Glutamatergic neuron (in vitro differentiated cells): ENCODE measurements around the gene PAK5. TPM values are rescaled to one million over a fixed set of nuclear protein-coding genes. Genes with fewer than 3 reads are reported as not detected.

Experiments
- DNase-seq: peaks from one replicate; pipeline ENCODE4 v3.0.0; 2022
- H3K27ac Mint-ChIP-seq: one replicate; pipeline ENCODE4 v1.8.0; 2020; ENCODE audit warnings: mild to moderate bottlenecking, mixed read lengths, inconsistent platforms; ENCODE audit not compliant: unreplicated experiment
- H3K27me3 Mint-ChIP-seq: one replicate; pipeline ENCODE4 v1.8.0; 2020; ENCODE audit warnings: mild to moderate bottlenecking, moderate library complexity, mixed read lengths, inconsistent platforms; ENCODE audit not compliant: unreplicated experiment
- H3K36me3 Mint-ChIP-seq: one replicate; pipeline ENCODE4 v1.8.0; 2020; ENCODE audit warnings: mild to moderate bottlenecking, mixed read lengths, inconsistent platforms; ENCODE audit not compliant: unreplicated experiment
- H3K4me1 Mint-ChIP-seq: one replicate; pipeline ENCODE4 v1.8.0; 2020; ENCODE audit warnings: mild to moderate bottlenecking, low read depth, mixed read lengths, inconsistent platforms; ENCODE audit not compliant: unreplicated experiment
- H3K4me3 Mint-ChIP-seq: one replicate; pipeline ENCODE4 v1.8.0; 2020; ENCODE audit warnings: mild to moderate bottlenecking, mixed read lengths, inconsistent platforms; ENCODE audit not compliant: unreplicated experiment
- H3K9me3 Mint-ChIP-seq: one replicate; pipeline ENCODE4 v1.8.0; 2020; ENCODE audit warnings: mild to moderate bottlenecking, moderate library complexity, mixed read lengths, inconsistent platforms; ENCODE audit not compliant: unreplicated experiment
- total RNA-seq: library from RNA; stranded (reverse); fragmentation: NEBNext Ultra II Directional; extraction: Animal tissue kit (Norgen Biotek cat#: 25700); gene quantifications from one replicate; pipeline ENCODE4 v1.2.1, GENCODE V29; 2021; ENCODE audit not compliant: unreplicated experiment
- TF ChIP-seq, protein P1 (sequence below): fragments of 200-600 bp; sonication (generic); IDR thresholded peaks from one replicate; pipeline ENCODE4 v1.5.0; 2021; ENCODE audit not compliant: partially characterized antibody, unreplicated experiment

The PAK5 gene
- total RNA-seq, 1 donor from 2014 or later, result 6.8 TPM

DNA sequence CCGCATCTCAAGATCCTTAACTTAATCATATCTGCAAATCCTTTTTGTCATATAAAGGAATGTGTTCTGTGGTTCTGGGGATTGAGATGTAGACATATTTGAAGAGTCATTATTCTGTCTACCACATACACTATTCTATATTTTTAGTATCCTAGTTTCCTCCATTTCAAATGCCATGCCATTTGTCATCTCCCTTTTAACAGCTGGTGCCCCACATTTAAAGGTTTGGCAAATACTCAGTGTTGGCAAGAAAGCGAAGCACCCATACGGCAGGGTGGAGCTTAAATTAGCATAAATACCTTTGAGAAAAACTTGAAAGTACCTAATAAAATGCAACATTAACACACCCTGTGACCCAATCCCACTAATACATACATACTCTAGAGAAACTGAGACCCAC, 31.7 kb downstream of the PAK5 start:
- peaks cover 1% of the 10 kb centered on the region for H3K9me3 Mint-ChIP-seq
- no peaks in the 10 kb centered on the region for H3K36me3 Mint-ChIP-seq
- H3K27me3 Mint-ChIP-seq, result no peaks in the 10 kb centered on the region
- DNase-seq, result no peak
- TF ChIP-seq, protein P1, sequence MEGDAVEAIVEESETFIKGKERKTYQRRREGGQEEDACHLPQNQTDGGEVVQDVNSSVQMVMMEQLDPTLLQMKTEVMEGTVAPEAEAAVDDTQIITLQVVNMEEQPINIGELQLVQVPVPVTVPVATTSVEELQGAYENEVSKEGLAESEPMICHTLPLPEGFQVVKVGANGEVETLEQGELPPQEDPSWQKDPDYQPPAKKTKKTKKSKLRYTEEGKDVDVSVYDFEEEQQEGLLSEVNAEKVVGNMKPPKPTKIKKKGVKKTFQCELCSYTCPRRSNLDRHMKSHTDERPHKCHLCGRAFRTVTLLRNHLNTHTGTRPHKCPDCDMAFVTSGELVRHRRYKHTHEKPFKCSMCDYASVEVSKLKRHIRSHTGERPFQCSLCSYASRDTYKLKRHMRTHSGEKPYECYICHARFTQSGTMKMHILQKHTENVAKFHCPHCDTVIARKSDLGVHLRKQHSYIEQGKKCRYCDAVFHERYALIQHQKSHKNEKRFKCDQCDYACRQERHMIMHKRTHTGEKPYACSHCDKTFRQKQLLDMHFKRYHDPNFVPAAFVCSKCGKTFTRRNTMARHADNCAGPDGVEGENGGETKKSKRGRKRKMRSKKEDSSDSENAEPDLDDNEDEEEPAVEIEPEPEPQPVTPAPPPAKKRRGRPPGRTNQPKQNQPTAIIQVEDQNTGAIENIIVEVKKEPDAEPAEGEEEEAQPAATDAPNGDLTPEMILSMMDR, result no peak
- no peak overlapping the region for H3K27ac Mint-ChIP-seq
- peaks cover 9% of the 10 kb centered on the region for H3K4me1 Mint-ChIP-seq
- no peak overlapping the region for H3K4me3 Mint-ChIP-seq

DNA sequence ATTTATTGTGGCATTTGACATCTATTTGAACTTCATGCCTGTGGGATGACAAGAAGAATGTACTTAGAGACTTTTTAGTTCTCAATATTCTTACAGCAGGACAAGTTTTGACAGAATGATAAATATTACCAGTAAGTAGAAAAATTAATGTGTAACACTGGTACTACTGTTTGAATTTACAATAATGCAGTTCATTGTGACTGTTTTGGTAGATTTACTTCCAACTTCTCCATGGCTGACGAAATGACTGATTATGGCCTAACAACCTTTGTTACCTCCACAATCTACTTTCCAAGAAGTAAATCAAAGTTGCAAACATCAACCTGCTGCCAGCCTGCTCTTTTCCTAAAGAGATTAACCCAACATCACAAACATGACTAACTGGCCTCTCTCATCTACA, 38.5 kb downstream of the PAK5 start:
- Mint-ChIP-seq H3K9me3 (no peaks in the 10 kb centered on the region), H3K27ac (no peak overlapping the region), H3K4me1 (peaks cover 4% of the 10 kb centered on the region), H3K36me3 (no peaks in the 10 kb centered on the region), H3K27me3 (no peaks in the 10 kb centered on the region), H3K4me3 (no peak overlapping the region)
- DNase-seq, result no peak
- TF ChIP-seq, protein P1, result no peak

DNA sequence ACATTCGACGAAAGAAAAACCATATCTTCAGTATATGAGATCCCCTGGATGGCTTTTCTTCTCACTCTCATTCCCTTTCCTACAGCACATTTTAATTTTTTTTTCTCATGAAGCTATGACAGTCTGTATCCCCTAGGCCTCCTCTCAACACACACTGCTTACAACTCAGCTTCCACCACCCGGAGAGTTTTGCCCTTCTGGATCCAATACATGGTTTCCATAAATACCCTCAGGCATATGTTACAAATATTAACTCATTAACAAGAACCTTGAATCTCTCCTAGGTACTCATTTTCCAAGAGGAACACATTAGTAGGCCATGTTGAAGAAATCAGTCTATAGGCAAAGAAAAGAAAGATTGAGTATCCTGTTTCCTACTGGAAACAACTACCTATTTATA, 44.0 kb downstream of the PAK5 start:
- TF ChIP-seq, protein P1, result no peak
- no peaks in the 10 kb centered on the region for H3K9me3 Mint-ChIP-seq
- H3K4me3 Mint-ChIP-seq, result no peak overlapping the region
- H3K4me1 Mint-ChIP-seq, result no peaks in the 10 kb centered on the region
- H3K27me3 Mint-ChIP-seq, result peaks cover 1% of the 10 kb centered on the region
- H3K27ac Mint-ChIP-seq, result no peak overlapping the region
- H3K36me3 Mint-ChIP-seq, result no peaks in the 10 kb centered on the region
- no peak for DNase-seq

DNA sequence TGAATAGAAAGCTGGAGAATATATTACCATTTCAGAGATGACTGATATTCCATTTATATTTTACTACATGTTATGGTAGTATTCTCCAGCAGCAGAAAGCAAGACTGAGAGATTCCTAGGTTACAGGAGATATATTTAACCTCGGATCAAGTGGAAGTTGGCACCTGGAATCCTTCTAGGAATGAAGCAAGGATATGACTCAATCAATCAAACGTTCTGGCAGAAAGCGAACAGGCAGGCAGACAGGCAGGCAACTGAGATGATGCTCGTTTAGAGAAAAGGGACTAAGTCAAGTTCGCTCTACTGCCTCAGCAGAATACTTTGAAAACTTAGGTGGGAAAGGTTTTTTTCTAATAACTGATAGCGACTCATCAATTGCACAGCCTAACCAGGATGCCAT, 46.2 kb downstream of the PAK5 start:
- peaks cover 1% of the 10 kb centered on the region for H3K27me3 Mint-ChIP-seq
- DNase-seq, result no peak

DNA sequence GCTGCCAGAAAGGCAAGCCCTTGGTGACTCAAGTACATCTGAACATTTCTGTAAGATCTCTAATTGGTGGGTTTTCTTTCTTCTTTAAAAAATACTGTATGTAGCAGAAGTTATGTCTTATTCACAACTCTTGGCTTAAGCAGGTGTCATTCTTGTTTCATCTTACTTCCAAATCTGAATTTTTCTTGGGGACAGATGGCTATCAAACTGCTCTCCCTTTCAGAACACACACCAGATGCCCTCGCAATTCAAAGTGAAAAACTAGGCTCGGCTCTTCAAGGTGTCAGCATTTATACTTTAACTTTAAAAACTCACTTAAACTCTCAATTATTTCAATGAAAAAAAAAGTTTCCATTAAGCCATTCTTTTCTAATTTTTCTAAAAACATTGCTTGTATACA, 49.7 kb downstream of the PAK5 start:
- DNase-seq, result no peak
- TF ChIP-seq, protein P1, result no peak
- Mint-ChIP-seq H3K36me3 (no peaks in the 10 kb centered on the region), H3K4me1 (no peaks in the 10 kb centered on the region), H3K9me3 (no peaks in the 10 kb centered on the region), H3K27ac (no peak overlapping the region), H3K27me3 (peaks cover 1% of the 10 kb centered on the region), H3K4me3 (no peak overlapping the region)

More for the DNA sequence above, 46.2 kb downstream of the PAK5 start:
- no peak overlapping the region for H3K4me3 Mint-ChIP-seq
- TF ChIP-seq, protein P1, result no peak
- no peak overlapping the region for H3K27ac Mint-ChIP-seq
- H3K36me3 Mint-ChIP-seq, result no peaks in the 10 kb centered on the region
- no peaks in the 10 kb centered on the region for H3K4me1 Mint-ChIP-seq
- no peaks in the 10 kb centered on the region for H3K9me3 Mint-ChIP-seq
